Neuronal stem cell (in vitro differentiated cells): ENCODE results near the gene ERC2.

Experiments
- DNase-seq: peaks from one replicate; pipeline ENCODE4 v3.0.0-alpha.2; 2013; ENCODE audit warnings: low spot score
- H2AFZ ChIP-seq: one replicate; pipeline ENCODE4 v1.6.1; 2013; ENCODE audit warnings: mild to moderate bottlenecking, low read length, inconsistent platforms
- H2AK5ac ChIP-seq: 2 replicates; pipeline ENCODE4 v1.6.1; 2013; ENCODE audit warnings: low read depth, mild to moderate bottlenecking, inconsistent platforms, low read length, moderate library complexity, mixed read lengths
- H2BK120ac ChIP-seq: 2 replicates; pipeline ENCODE4 v1.6.1; 2013; ENCODE audit warnings: low read depth, mild to moderate bottlenecking, inconsistent platforms, low read length, moderate library complexity, mixed read lengths
- H2BK12ac ChIP-seq: one replicate; pipeline ENCODE4 v1.6.1; 2013; ENCODE audit warnings: low read length, inconsistent platforms
- H2BK15ac ChIP-seq: 2 replicates; pipeline ENCODE4 v1.6.1; 2013; ENCODE audit warnings: mild to moderate bottlenecking, low read length, inconsistent platforms, mixed read lengths
- H2BK5ac ChIP-seq: one replicate; pipeline ENCODE4 v1.6.1; 2013; ENCODE audit warnings: inconsistent platforms, mild to moderate bottlenecking, low read length, moderate library complexity
- H3K14ac ChIP-seq: one replicate; pipeline ENCODE4 v1.6.1; 2013; ENCODE audit warnings: low read length, inconsistent platforms
- H3K18ac ChIP-seq: 2 replicates; pipeline ENCODE4 v1.6.1; 2013; ENCODE audit warnings: low read length, inconsistent platforms
- H3K23ac ChIP-seq: 2 replicates; pipeline ENCODE4 v1.6.1; 2013; ENCODE audit warnings: low read depth, mild to moderate bottlenecking, mixed read lengths, low read length, inconsistent platforms; ENCODE audit not compliant: poor library complexity
- H3K27ac ChIP-seq: replicated peaks from 3 replicates; pipeline ENCODE4 v1.5.1; 2013; ENCODE audit warnings: low read length, inconsistent platforms
- H3K27me3 ChIP-seq, 3 experiments: 2 replicates each; pipeline ENCODE4 v1.6.1; 2013; ENCODE audit warnings: low read length in 3 of 3, mild to moderate bottlenecking in 2 of 3, inconsistent platforms in 1 of 3, low read depth in 1 of 3, mixed read lengths in 1 of 3, moderate library complexity in 1 of 3; ENCODE audit not compliant: control insufficient read depth in 3 of 3, insufficient read depth in 3 of 3
- H3K36me3 ChIP-seq, 2 donors: replicated peaks in 1 of 2; 2 replicates each; pipeline ENCODE4 v1.6.1; 2013; ENCODE audit warnings: low read length in 2 of 2; ENCODE audit not compliant: control insufficient read depth in 2 of 2, insufficient read depth in 2 of 2
- H3K4ac ChIP-seq: 2 replicates; pipeline ENCODE4 v1.6.1; 2013; ENCODE audit warnings: inconsistent platforms, mild to moderate bottlenecking, low read length, moderate library complexity
- H3K4me1 ChIP-seq, 2 donors: 1 replicate in 1 of 2; 2 replicates in 1 of 2; pipeline ENCODE4 v1.6.1; 2013; ENCODE audit warnings: low read length in 2 of 2, low read depth in 1 of 2; ENCODE audit not compliant: control insufficient read depth in 2 of 2, insufficient read depth in 1 of 2
- H3K4me2 ChIP-seq: one replicate; pipeline ENCODE4 v1.6.1; 2013; ENCODE audit warnings: mild to moderate bottlenecking, low read length, inconsistent platforms; ENCODE audit not compliant: insufficient read depth, poor library complexity, severe bottlenecking
- H3K4me3 ChIP-seq, 2 donors: 2 replicates each; pipeline ENCODE4 v1.5.1; 2013; ENCODE audit warnings: low read length in 2 of 2, mild to moderate bottlenecking in 2 of 2, inconsistent platforms in 1 of 2, moderate library complexity in 1 of 2
- H3K79me1 ChIP-seq: one replicate; pipeline ENCODE4 v1.6.1; 2013; ENCODE audit warnings: low read depth, mild to moderate bottlenecking, inconsistent platforms, low read length, moderate library complexity
- H3K9ac ChIP-seq: one replicate; pipeline ENCODE4 v1.6.1; 2013; ENCODE audit warnings: mild to moderate bottlenecking, low read depth, low read length, inconsistent platforms; ENCODE audit not compliant: poor library complexity
- H3K9me3 ChIP-seq, 2 donors: replicated peaks in 1 of 2; 2 replicates each; pipeline versions ENCODE3 to v1.6.1; 2013; ENCODE audit warnings: low read length in 2 of 2, mild to moderate bottlenecking in 2 of 2, inconsistent platforms in 1 of 2, low read depth in 1 of 2, mixed read lengths in 1 of 2, moderate library complexity in 1 of 2; ENCODE audit not compliant: control insufficient read depth in 2 of 2, insufficient read depth in 1 of 2
- H4K8ac ChIP-seq: one replicate; pipeline ENCODE4 v1.6.1; 2013; ENCODE audit warnings: low read depth, mild to moderate bottlenecking, inconsistent platforms, low read length, moderate library complexity
- H4K91ac ChIP-seq: one replicate; pipeline ENCODE4 v1.6.1; 2013; ENCODE audit warnings: low read length, low read depth, mild to moderate bottlenecking, inconsistent platforms; ENCODE audit not compliant: poor library complexity
- WGBS, 2 donors: extraction: QIAGEN DNeasy Blood & Tissue Kit; methylation state at CpG; one replicate each; pipeline ENCODE4 v1.1.7; 2013; ENCODE audit warnings: missing lambda C conversion rate in 2 of 2, mixed read lengths in 1 of 2; ENCODE audit not compliant: insufficient read length in 2 of 2, insufficient replicate concordance in 1 of 2; ENCODE audit errors: extremely low coverage in 2 of 2; 5-methylcytosine and 5-hydroxymethylcytosine counted together

The ERC2 gene

GRCh38 chr3:56012721-56013120 is 455.5 kb downstream of the ERC2 start:
- Histone ChIP-seq H2BK12ac (no peak overlapping the region), H3K36me3 (no peaks in the 10 kb centered on the region), H3K23ac (no peak overlapping the region), H2BK5ac (no peak overlapping the region), H3K4ac (no peak overlapping the region), H3K9ac (no peak overlapping the region), H3K27ac (no peak overlapping the region), H3K18ac (no peak overlapping the region), H3K14ac (no peak overlapping the region), H2BK15ac (no peak overlapping the region), H3K4me1 (no peaks in the 10 kb centered on the region), H2BK120ac (no peak overlapping the region), H3K27me3 (no peaks in the 10 kb centered on the region), H3K4me3 (no peak overlapping the region), H3K4me2 (no peak overlapping the region), H4K8ac (no peak overlapping the region), H2AK5ac (no peak overlapping the region), H3K9me3 (no peaks in the 10 kb centered on the region), H4K91ac (no peak overlapping the region), H2AFZ (no peak overlapping the region), H3K79me1 (no peaks in the 10 kb centered on the region)
- WGBS, 2 donors: no CpG with 5 or more reads among the region's 4 CpGs
- no peak for DNase-seq

GRCh38 chr3:56005196-56005805 is 463.0 kb downstream of the ERC2 start:
- no peaks in the 10 kb centered on the region for H3K27me3 ChIP-seq
- H2BK5ac ChIP-seq: no peak overlapping the region
- no peak overlapping the region for H4K8ac ChIP-seq
- no peaks in the 10 kb centered on the region for H3K79me1 ChIP-seq
- no peak overlapping the region for H3K18ac ChIP-seq
- no peak overlapping the region for H3K9ac ChIP-seq
- H2AK5ac ChIP-seq: no peak overlapping the region
- no peak overlapping the region for H3K4me3 ChIP-seq
- no peak overlapping the region for H2AFZ ChIP-seq
- H4K91ac ChIP-seq: no peak overlapping the region
- no peak overlapping the region for H3K4me2 ChIP-seq
- no peaks in the 10 kb centered on the region for H3K9me3 ChIP-seq
- no peak for DNase-seq
- no peak overlapping the region for H2BK12ac ChIP-seq
- no peaks in the 10 kb centered on the region for H3K36me3 ChIP-seq
- H3K4ac ChIP-seq: no peak overlapping the region
- H2BK15ac ChIP-seq: no peak overlapping the region
- H3K23ac ChIP-seq: no peak overlapping the region
- H3K4me1 ChIP-seq: peaks cover 0 to 4% of the 10 kb centered on the region in 2 donors
- no peak overlapping the region for H3K14ac ChIP-seq
- H2BK120ac ChIP-seq: no peak overlapping the region
- no peak overlapping the region for H3K27ac ChIP-seq
- WGBS, 2 donors: no CpG with 5 or more reads among the region's 6 CpGs

GRCh38 chr3:56003129-56003528 is 465.1 kb downstream of the ERC2 start:
- no peak overlapping the region for H2BK5ac ChIP-seq
- no peak overlapping the region for H3K27ac ChIP-seq
- no peak overlapping the region for H2AK5ac ChIP-seq
- H3K18ac ChIP-seq: no peak overlapping the region
- H3K27me3 ChIP-seq: no peaks in the 10 kb centered on the region
- no peaks in the 10 kb centered on the region for H3K79me1 ChIP-seq
- no peak overlapping the region for H4K8ac ChIP-seq
- no peak overlapping the region for H2BK12ac ChIP-seq
- no peaks in the 10 kb centered on the region for H3K36me3 ChIP-seq
- no peak overlapping the region for H2BK15ac ChIP-seq
- H3K23ac ChIP-seq: no peak overlapping the region
- no peak overlapping the region for H4K91ac ChIP-seq
- H2AFZ ChIP-seq: no peak overlapping the region
- no peak overlapping the region for H2BK120ac ChIP-seq
- no peak overlapping the region for H3K4ac ChIP-seq
- peaks cover 0 to 4% of the 10 kb centered on the region in 2 donors for H3K4me1 ChIP-seq
- no peak overlapping the region for H3K4me2 ChIP-seq
- no peak overlapping the region for H3K9ac ChIP-seq
- no peak for DNase-seq
- no peak overlapping the region for H3K4me3 ChIP-seq
- WGBS, 2 donors: no CpG with 5 or more reads among the region's 3 CpGs
- H3K9me3 ChIP-seq: no peaks in the 10 kb centered on the region
- H3K14ac ChIP-seq: no peak overlapping the region

GRCh38 chr3:56001991-56002390 is 466.3 kb downstream of the ERC2 start:
- Histone ChIP-seq H3K27ac (no peak overlapping the region), H3K4me2 (no peak overlapping the region), H3K23ac (no peak overlapping the region), H4K91ac (no peak overlapping the region), H3K9me3 (no peaks in the 10 kb centered on the region), H3K14ac (no peak overlapping the region), H2BK15ac (no peak overlapping the region), H3K4me3 (no peak overlapping the region), H2AK5ac (no peak overlapping the region), H4K8ac (no peak overlapping the region), H3K9ac (no peak overlapping the region), H2BK12ac (no peak overlapping the region), H3K36me3 (no peaks in the 10 kb centered on the region), H3K4ac (no peak overlapping the region), H3K79me1 (no peaks in the 10 kb centered on the region), H2BK5ac (no peak overlapping the region), H3K4me1 (peaks cover 0 to 1% of the 10 kb centered on the region in 2 donors), H2BK120ac (no peak overlapping the region), H3K18ac (no peak overlapping the region), H2AFZ (no peak overlapping the region), H3K27me3 (no peaks in the 10 kb centered on the region)
- DNase-seq: no peak
